ENCODE measurements around the gene GDF10. TPM values are rescaled to one million over a fixed set of nuclear protein-coding genes. Genes with fewer than 3 reads are reported as not detected.

GDF10 gene
- total RNA-seq, 1 donor = not detected

- no peak for DNase-seq (ENCODE audit: low read depth)
- no peak overlapping the region for H3K4me3 ChIP-seq (ENCODE audit: low read depth, low read length)
- TF ChIP-seq, protein P1, sequence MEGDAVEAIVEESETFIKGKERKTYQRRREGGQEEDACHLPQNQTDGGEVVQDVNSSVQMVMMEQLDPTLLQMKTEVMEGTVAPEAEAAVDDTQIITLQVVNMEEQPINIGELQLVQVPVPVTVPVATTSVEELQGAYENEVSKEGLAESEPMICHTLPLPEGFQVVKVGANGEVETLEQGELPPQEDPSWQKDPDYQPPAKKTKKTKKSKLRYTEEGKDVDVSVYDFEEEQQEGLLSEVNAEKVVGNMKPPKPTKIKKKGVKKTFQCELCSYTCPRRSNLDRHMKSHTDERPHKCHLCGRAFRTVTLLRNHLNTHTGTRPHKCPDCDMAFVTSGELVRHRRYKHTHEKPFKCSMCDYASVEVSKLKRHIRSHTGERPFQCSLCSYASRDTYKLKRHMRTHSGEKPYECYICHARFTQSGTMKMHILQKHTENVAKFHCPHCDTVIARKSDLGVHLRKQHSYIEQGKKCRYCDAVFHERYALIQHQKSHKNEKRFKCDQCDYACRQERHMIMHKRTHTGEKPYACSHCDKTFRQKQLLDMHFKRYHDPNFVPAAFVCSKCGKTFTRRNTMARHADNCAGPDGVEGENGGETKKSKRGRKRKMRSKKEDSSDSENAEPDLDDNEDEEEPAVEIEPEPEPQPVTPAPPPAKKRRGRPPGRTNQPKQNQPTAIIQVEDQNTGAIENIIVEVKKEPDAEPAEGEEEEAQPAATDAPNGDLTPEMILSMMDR (IDR thresholded peaks at IDR 0.05; ENCODE audit: insufficient read depth, low read depth, low read length) = no peak
Observed at GRCh38 chr10:47305566-47305965, 5.6 kb downstream of the GDF10 start.

- TF ChIP-seq, protein P1 (IDR thresholded peaks at IDR 0.05; ENCODE audit: insufficient read depth, low read depth, low read length) = no peak
- no peak for DNase-seq (ENCODE audit: low read depth)
- no peak overlapping the region for H3K4me3 ChIP-seq (ENCODE audit: low read depth, low read length)
Observed at GRCh38 chr10:47306387-47307210, 6.6 kb downstream of the GDF10 start.

DNA sequence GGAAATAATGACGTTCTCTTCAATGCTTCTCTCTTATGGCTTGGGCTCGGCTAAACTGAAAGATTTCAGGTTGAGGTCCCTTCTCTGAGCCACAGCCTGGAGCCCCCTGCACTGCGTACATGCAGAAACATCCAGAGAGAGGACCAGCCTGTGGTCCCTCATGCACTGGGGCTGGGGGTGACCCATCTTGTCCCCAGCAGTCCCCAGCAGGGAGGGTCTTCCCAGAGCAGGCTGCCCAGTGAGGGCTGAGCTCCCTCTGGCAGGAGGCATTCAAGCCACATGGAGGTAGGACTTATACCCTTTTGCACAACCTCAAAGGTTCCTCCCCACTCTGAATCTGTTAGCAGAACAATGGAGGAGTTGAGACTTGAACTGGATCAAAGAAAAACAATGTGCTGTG, 7.4 kb downstream of the GDF10 start:
- no peak overlapping the region for H3K4me3 ChIP-seq (ENCODE audit: low read depth, low read length)
- TF ChIP-seq, protein P1 (IDR thresholded peaks at IDR 0.05; ENCODE audit: insufficient read depth, low read depth, low read length) = no peak
- no peak for DNase-seq (ENCODE audit: low read depth)

- TF ChIP-seq, protein P1 (IDR thresholded peaks at IDR 0.05; ENCODE audit: insufficient read depth, low read depth, low read length) = no peak
- DNase-seq (ENCODE audit: low read depth) = no peak
- H3K4me3 ChIP-seq (ENCODE audit: low read depth, low read length) = no peak overlapping the region
Observed at GRCh38 chr10:47308775-47309174, 8.8 kb downstream of the GDF10 start.

GRCh38 chr10:47309408-47310089, 9.6 kb downstream of the GDF10 start:
- H3K4me3 ChIP-seq (ENCODE audit: low read depth, low read length) = no peak overlapping the region
- TF ChIP-seq, protein P1 (IDR thresholded peaks at IDR 0.05; ENCODE audit: insufficient read depth, low read depth, low read length) = peak; percentile 37
- DNase-seq (ENCODE audit: low read depth) = no peak

DNA sequence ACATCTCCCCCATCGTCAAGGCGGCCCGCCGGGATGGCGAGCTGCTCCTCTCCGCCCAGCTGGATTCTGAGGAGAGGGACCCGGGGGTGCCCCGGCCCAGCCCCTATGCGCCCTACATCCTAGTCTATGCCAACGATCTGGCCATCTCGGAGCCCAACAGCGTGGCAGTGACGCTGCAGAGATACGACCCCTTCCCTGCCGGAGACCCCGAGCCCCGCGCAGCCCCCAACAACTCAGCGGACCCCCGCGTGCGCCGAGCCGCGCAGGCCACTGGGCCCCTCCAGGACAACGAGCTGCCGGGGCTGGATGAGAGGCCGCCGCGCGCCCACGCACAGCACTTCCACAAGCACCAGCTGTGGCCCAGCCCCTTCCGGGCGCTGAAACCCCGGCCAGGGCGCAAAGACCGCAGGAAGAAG, 10.1 kb downstream of the GDF10 start:
- DNase-seq (ENCODE audit: low read depth) = no peak
- TF ChIP-seq, protein P1 (IDR thresholded peaks at IDR 0.05; ENCODE audit: insufficient read depth, low read depth, low read length) = no peak
- H3K4me3 ChIP-seq (ENCODE audit: low read depth, low read length) = no peak overlapping the region
